Measurements from ENCODE around the gene ZNF462.

ZNF462 gene

GRCh38 chr9:106930477-106930876 is 67.5 kb downstream of the ZNF462 start:
- DNase-seq: no peak

- DNase-seq: no peak
Measured at GRCh38 chr9:106931466-106931865, 68.5 kb downstream of the ZNF462 start.

GRCh38 chr9:106932178-106932577 is 69.2 kb downstream of the ZNF462 start:
- DNase-seq: no peak

GRCh38 chr9:106932675-106933074 is 69.7 kb downstream of the ZNF462 start:
- no peak for DNase-seq

- DNase-seq: no peak
Measured at GRCh38 chr9:106933470-106933869, 70.5 kb downstream of the ZNF462 start.

- DNase-seq: no peak
Measured at GRCh38 chr9:106934442-106935238, 71.7 kb downstream of the ZNF462 start.

- no peak for DNase-seq
Measured at GRCh38 chr9:106936680-106937079, 73.7 kb downstream of the ZNF462 start.

- no peak for DNase-seq
Measured at GRCh38 chr9:106941916-106942315, 79.0 kb downstream of the ZNF462 start.

GRCh38 chr9:106945727-106946660 is 83.0 kb downstream of the ZNF462 start:
- no peak for DNase-seq

- DNase-seq: no peak
Measured at GRCh38 chr9:106947106-106947900, 84.3 kb downstream of the ZNF462 start.

- no peak for DNase-seq
Measured at GRCh38 chr9:106953174-106953573, 90.2 kb downstream of the ZNF462 start.

- no peak for DNase-seq
Measured at GRCh38 chr9:106954558-106954957, 91.6 kb downstream of the ZNF462 start.

GRCh38 chr9:106954974-106955850 is 92.2 kb downstream of the ZNF462 start:
- no peak for DNase-seq

- no peak for DNase-seq
Measured at GRCh38 chr9:106956971-106957370, 94.0 kb downstream of the ZNF462 start.

GRCh38 chr9:106958955-106959657 is 96.1 kb downstream of the ZNF462 start:
- no peak for DNase-seq

GRCh38 chr9:106960258-106960657 is 97.3 kb downstream of the ZNF462 start:
- no peak for DNase-seq

- DNase-seq: no peak
Measured at GRCh38 chr9:106961623-106962022, 98.7 kb downstream of the ZNF462 start.

- no peak for DNase-seq
Measured at GRCh38 chr9:106962122-106962521, 99.2 kb downstream of the ZNF462 start.

- DNase-seq: no peak
Measured at GRCh38 chr9:106962615-106963363, 99.8 kb downstream of the ZNF462 start.

- no peak for DNase-seq
Measured at GRCh38 chr9:106963684-106964083, 100.7 kb downstream of the ZNF462 start.

GRCh38 chr9:106964329-106964728 is 101.4 kb downstream of the ZNF462 start:
- DNase-seq: no peak

Data from cerebellar nuclear complex (tissue), 1 donor.